SU-DHL-6 (cell line): Measurements from ENCODE around the gene B4GALT6.

ENCODE experiments used
- H2AFZ ChIP-seq: fragments of 200-600 bp; sonication (generic); 2 replicates; pipeline ENCODE4 v1.6.1; 2014; ENCODE audit warnings: low read depth, mild to moderate bottlenecking, moderate library complexity, mixed read lengths, antibody characterized with exemption, low read length; ENCODE audit not compliant: severe bottlenecking
- H3F3A ChIP-seq: fragments of 200-600 bp; shearing (Covaris generic); 2 replicates; pipeline ENCODE4 v1.6.0; 2016; ENCODE audit warnings: antibody characterized with exemption, mild to moderate bottlenecking; ENCODE audit not compliant: insufficient read depth
- H3K27ac ChIP-seq: fragments of 200-600 bp; sonication (generic); 2 replicates; pipeline ENCODE4 v1.5.1; 2016; ENCODE audit warnings: low read depth, mild to moderate bottlenecking, low read length, moderate library complexity, mixed read lengths
- H3K27me3 ChIP-seq: fragments of 200-600 bp; sonication (generic), shearing (Covaris generic); 2 replicates; pipeline ENCODE4 v1.6.0; 2014; ENCODE audit warnings: mild to moderate bottlenecking, low read length
- H3K36me3 ChIP-seq: fragments of 200-600 bp; sonication (generic); 2 replicates; pipeline ENCODE4 v1.6.1; 2014; ENCODE audit warnings: mild to moderate bottlenecking, low read length, mixed read lengths
- H3K4me2 ChIP-seq: fragments of 300-600, 200-600 bp; shearing (Covaris generic), sonication (generic); 2 replicates; pipeline ENCODE4 v1.6.0; 2014; ENCODE audit warnings: low read length, low read depth, mild to moderate bottlenecking; ENCODE audit not compliant: poor library complexity, severe bottlenecking
- H3K4me3 ChIP-seq: fragments of 200-600 bp; sonication (generic); 2 replicates; pipeline ENCODE4 v1.5.1; 2014; ENCODE audit warnings: antibody characterized with exemption, low read length, mild to moderate bottlenecking, mixed read lengths; ENCODE audit not compliant: insufficient read depth, poor library complexity, severe bottlenecking
- H3K79me2 ChIP-seq: fragments of 200-600 bp; sonication (generic); 2 replicates; pipeline ENCODE4 v1.6.1; 2014; ENCODE audit warnings: mild to moderate bottlenecking, low read length, moderate library complexity; ENCODE audit not compliant: insufficient read depth
- H3K9ac ChIP-seq: fragments of 200-600 bp; sonication (generic); 2 replicates; pipeline ENCODE4 v1.7.0; 2014; ENCODE audit warnings: mild to moderate bottlenecking, low read length
- H3K9me2 ChIP-seq: fragments of 200-600 bp; sonication (generic); replicated peaks from 2 replicates; pipeline ENCODE4 v1.6.1; 2014; ENCODE audit warnings: low read length; ENCODE audit not compliant: insufficient read depth
- H3K9me3 ChIP-seq: fragments of 200-600 bp; sonication (generic); 2 replicates; pipeline ENCODE4 v1.6.1; 2014; ENCODE audit warnings: low read length, mixed read lengths; ENCODE audit not compliant: insufficient read depth
- H4K20me1 ChIP-seq: fragments of 200-600 bp; sonication (generic); 2 replicates; pipeline ENCODE4 v1.6.1; 2014; ENCODE audit warnings: low read depth, mild to moderate bottlenecking, antibody characterized with exemption, low read length, moderate library complexity, mixed read lengths
- CTCF ChIP-seq: fragments of 200-600 bp; sonication (generic); IDR thresholded peaks from one replicate; pipeline ENCODE4 v1.5.1; 2017; ENCODE audit warnings: antibody characterized with exemption, mild to moderate bottlenecking, low read length, moderate library complexity; ENCODE audit not compliant: insufficient read depth, poor library complexity, severe bottlenecking
- EZH2phosphoT487 ChIP-seq: fragments of 200-600 bp; sonication (generic), shearing (Covaris generic); conservative IDR thresholded peaks from 2 replicates; pipeline ENCODE4 v1.6.1; 2018; ENCODE audit warnings: mild to moderate bottlenecking, antibody characterized with exemption, low read length, moderate library complexity, mixed read lengths

Gene B4GALT6

GRCh38 chr18:31723990-31724711 is 39.8 kb upstream of the B4GALT6 start:
- no peak overlapping the region for H3K27ac ChIP-seq
- H3K36me3 ChIP-seq: no peaks in the 10 kb centered on the region
- no peaks in the 10 kb centered on the region for H3F3A ChIP-seq
- no peaks in the 10 kb centered on the region for H4K20me1 ChIP-seq
- no peak overlapping the region for H3K9ac ChIP-seq
- H3K9me3 ChIP-seq: no peaks in the 10 kb centered on the region
- H3K27me3 ChIP-seq: no peaks in the 10 kb centered on the region
- no peak overlapping the region for H2AFZ ChIP-seq
- TF ChIP-seq CTCF (no peak), EZH2phosphoT487 (no peak)
- H3K9me2 ChIP-seq: no peaks in the 10 kb centered on the region
- H3K79me2 ChIP-seq: no peaks in the 10 kb centered on the region
- H3K4me3 ChIP-seq: no peak overlapping the region
- no peak overlapping the region for H3K4me2 ChIP-seq

GRCh38 chr18:31723639-31723989 is 39.2 kb upstream of the B4GALT6 start:
- Histone ChIP-seq H3F3A (no peaks in the 10 kb centered on the region), H3K79me2 (no peaks in the 10 kb centered on the region), H3K9ac (no peak overlapping the region), H3K27ac (no peak overlapping the region), H3K36me3 (no peaks in the 10 kb centered on the region), H3K9me3 (no peaks in the 10 kb centered on the region), H2AFZ (no peak overlapping the region), H3K9me2 (no peaks in the 10 kb centered on the region), H3K4me2 (no peak overlapping the region), H3K27me3 (no peaks in the 10 kb centered on the region), H3K4me3 (no peak overlapping the region), H4K20me1 (no peaks in the 10 kb centered on the region)
- TF ChIP-seq EZH2phosphoT487 (no peak), CTCF (no peak)

- H3K4me2 ChIP-seq: no peak overlapping the region
- H3K79me2 ChIP-seq: no peaks in the 10 kb centered on the region
- H4K20me1 ChIP-seq: no peaks in the 10 kb centered on the region
- H3K4me3 ChIP-seq: no peak overlapping the region
- no peaks in the 10 kb centered on the region for H3K36me3 ChIP-seq
- no peaks in the 10 kb centered on the region for H3F3A ChIP-seq
- no peak overlapping the region for H2AFZ ChIP-seq
- TF ChIP-seq EZH2phosphoT487: no peak
- TF ChIP-seq CTCF: peak; percentile 85
- no peaks in the 10 kb centered on the region for H3K9me2 ChIP-seq
- H3K9me3 ChIP-seq: no peaks in the 10 kb centered on the region
- no peaks in the 10 kb centered on the region for H3K27me3 ChIP-seq
- H3K27ac ChIP-seq: no peak overlapping the region
- H3K9ac ChIP-seq: no peak overlapping the region
Measured at GRCh38 chr18:31722369-31722957, 38.1 kb upstream of the B4GALT6 start.
